IPS-18a (cell line): Measurements from ENCODE around the gene NDUFA7.
"Not testable (repeated sequence)": the region's sequence is repeated elsewhere in the genome, so short reads cannot be mapped to it uniquely, and the experiment has no call there.

Experiments used
- H3K27ac ChIP-seq: one replicate; pipeline ENCODE4 v1.5.1; 2013; ENCODE audit warnings: low read length
- H3K27me3 ChIP-seq: one replicate; pipeline ENCODE4 v1.6.1; 2013; ENCODE audit warnings: mild to moderate bottlenecking, low read length; ENCODE audit not compliant: control insufficient read depth, insufficient read depth
- H3K36me3 ChIP-seq: one replicate; pipeline ENCODE4 v1.6.1; 2013; ENCODE audit warnings: low read depth, low read length; ENCODE audit not compliant: control insufficient read depth
- H3K4me1 ChIP-seq: one replicate; pipeline ENCODE4 v1.6.1; 2013; ENCODE audit warnings: low read depth, low read length; ENCODE audit not compliant: control insufficient read depth
- H3K4me3 ChIP-seq: one replicate; pipeline ENCODE4 v1.5.1; 2013; ENCODE audit warnings: low read length
- H3K9ac ChIP-seq: one replicate; pipeline ENCODE4 v1.6.1; 2013; ENCODE audit warnings: mild to moderate bottlenecking, low read length, moderate library complexity
- H3K9me3 ChIP-seq: one replicate; pipeline ENCODE4 v1.6.1; 2013; ENCODE audit warnings: low read depth, low read length; ENCODE audit not compliant: control insufficient read depth

The NDUFA7 gene

DNA sequence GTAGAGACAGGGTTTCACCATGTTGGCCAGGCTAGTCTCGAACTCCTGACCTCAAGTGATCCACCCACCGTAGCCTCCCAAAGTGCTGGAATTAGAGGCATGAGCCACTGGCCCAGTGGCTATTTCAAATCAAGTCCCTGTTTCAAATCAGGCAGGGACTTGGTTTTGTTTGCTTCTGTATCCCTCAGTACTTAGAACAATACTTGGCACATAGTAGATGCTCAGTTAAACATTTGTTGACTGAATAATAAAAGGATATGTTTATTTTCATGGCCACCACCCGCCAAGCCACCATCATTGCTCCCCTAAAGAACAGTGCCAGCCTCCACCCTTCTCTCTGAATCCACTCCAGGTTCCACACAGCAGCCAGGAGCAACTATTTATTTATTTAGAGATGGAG, 4.3 kb upstream of the NDUFA7 start:
- no peaks in the 10 kb centered on the region for H3K27me3 ChIP-seq
- no peaks in the 10 kb centered on the region for H3K9me3 ChIP-seq
- no peak overlapping the region for H3K9ac ChIP-seq
- peaks cover 19% of the 10 kb centered on the region for H3K36me3 ChIP-seq
- no peak overlapping the region for H3K4me3 ChIP-seq
- peaks cover 3% of the 10 kb centered on the region for H3K4me1 ChIP-seq
- H3K27ac ChIP-seq: no peak overlapping the region

DNA sequence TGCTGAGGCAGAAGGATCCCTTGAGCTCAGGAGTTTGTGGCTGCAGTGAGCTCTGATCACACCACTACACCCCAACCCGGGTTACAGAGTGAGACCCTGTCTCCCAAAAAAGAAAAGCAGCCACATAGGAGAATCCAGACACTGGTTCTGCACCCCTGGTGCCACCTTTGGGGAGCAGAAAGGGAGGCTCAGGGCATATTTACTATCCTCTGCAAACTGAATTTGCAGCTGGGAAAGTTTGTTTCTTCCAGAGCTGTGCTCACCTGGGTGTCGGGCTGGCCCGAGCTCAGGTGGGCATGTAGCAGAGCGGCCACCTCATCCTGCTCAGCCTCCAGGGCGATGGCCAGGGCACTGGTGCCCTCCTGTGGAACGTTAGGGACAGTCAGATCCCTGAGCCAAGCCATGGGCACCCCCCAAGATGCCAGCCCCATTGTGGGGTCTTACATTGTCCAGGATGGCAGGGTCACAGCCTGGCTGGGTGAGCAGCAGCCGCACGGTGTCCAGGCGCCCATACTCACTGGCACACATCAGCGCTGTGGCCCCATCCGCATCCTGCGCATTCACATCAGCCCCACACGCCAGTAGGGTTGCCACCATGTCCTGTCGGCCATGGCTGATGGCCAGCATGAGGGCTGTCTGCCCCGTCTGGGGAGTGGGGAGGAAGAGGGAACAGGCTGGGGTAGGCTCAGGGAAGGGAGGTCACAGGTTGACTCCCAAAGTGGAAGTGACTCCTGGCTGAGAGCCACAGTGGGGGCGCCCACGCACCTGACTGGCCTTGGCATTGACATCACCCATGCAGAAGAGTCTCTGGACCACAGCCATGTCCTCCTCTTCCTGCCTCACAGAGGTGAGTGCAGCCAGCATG, 3.2 kb upstream of the NDUFA7 start:
- Histone ChIP-seq H3K36me3 (peaks cover 19% of the 10 kb centered on the region), H3K4me3 (no peak overlapping the region), H3K4me1 (peaks cover 6% of the 10 kb centered on the region), H3K27me3 (no peaks in the 10 kb centered on the region), H3K27ac (no peak overlapping the region), H3K9ac (no peak overlapping the region), H3K9me3 (no peaks in the 10 kb centered on the region)

DNA sequence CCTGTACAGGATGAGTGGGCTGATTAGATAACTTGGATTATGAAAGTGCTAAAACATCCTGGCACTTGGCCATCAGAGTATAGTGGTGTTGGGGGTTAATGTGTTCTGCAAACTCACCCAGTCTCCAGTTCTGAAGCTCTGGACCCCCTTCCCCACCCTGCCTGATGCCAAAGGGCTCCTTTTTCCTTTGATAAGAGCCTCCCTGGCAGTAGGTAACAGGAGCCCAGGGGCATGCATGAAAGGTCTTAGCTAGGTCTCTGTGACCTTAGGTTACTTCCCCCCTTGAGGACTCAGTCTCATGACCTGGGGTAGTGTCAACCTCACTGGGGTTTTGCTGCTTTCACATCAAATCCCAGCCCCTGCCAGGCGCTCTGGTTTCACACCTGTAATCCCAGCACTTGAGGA, 2.6 kb upstream of the NDUFA7 start:
- no peaks in the 10 kb centered on the region for H3K9me3 ChIP-seq
- H3K4me3 ChIP-seq: no peak overlapping the region
- H3K27ac ChIP-seq: no peak overlapping the region
- peaks cover 6% of the 10 kb centered on the region for H3K4me1 ChIP-seq
- H3K27me3 ChIP-seq: no peaks in the 10 kb centered on the region
- peaks cover 19% of the 10 kb centered on the region for H3K36me3 ChIP-seq
- no peak overlapping the region for H3K9ac ChIP-seq

DNA sequence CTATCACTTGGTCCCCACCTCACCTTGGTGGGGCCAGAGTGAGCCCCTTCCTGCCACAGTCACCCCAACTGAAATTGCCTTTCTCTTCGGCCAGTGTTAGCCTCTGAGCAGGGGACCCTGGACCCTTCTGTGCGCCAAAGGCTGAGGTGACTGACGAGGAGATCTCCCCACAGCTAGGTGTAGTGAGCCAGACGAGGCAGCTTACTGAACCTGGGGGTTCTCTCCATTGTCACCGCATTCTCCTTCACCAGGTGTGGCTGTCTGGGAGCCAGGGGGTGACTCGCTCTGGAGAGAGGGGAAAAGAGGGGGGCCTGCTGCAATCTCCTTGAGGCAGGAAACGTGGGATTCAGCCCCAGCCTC, 1.4 kb upstream of the NDUFA7 start:
- H3K27ac ChIP-seq: no peak overlapping the region
- H3K4me1 ChIP-seq: peaks cover 6% of the 10 kb centered on the region

DNA sequence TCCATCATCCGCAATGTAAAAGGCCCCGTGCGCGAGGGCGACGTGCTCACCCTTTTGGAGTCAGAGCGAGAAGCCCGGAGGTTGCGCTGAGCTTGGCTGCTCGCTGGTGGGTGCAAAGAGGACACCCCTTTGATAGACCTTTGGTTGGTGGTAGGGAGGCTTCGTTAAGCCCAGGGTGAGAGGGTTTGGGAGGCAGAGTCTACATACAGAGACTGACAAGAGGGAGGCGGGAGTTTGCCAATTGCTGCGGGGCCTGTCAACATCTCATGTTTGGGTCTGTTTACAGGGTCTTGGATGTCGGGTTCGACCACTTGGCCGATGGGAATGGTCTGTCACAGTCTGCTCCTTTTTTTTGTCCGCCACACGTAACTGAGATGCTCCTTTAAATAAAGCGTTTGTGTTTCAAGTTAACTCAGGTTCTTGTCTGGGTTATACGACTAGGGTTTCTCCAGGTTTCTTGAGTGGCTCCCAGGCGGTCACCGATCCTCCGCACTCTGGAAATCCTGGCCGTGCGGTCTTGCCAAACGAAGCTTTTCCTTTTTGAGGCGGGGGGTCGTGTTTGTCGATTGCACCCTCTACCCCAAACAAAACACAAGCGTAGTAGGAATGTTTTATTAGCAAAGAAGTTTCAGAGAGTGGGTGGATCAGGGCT, 937 bp upstream of the NDUFA7 start:
- H3K36me3 ChIP-seq: peaks cover 19% of the 10 kb centered on the region
- no peaks in the 10 kb centered on the region for H3K27me3 ChIP-seq
- H3K9me3 ChIP-seq: no peaks in the 10 kb centered on the region
- H3K27ac ChIP-seq: peak overlapping the region; percentile 83
- H3K9ac ChIP-seq: peak overlapping the region; percentile 99
- peak overlapping the region; percentile 99 for H3K4me3 ChIP-seq
- peaks cover 6% of the 10 kb centered on the region for H3K4me1 ChIP-seq

More for the DNA sequence above, 1.4 kb upstream of the NDUFA7 start:
- H3K9ac ChIP-seq: peak overlapping the region; percentile 99
- H3K4me3 ChIP-seq: peak overlapping the region; percentile 99
- H3K27me3 ChIP-seq: no peaks in the 10 kb centered on the region
- H3K9me3 ChIP-seq: no peaks in the 10 kb centered on the region
- H3K36me3 ChIP-seq: peaks cover 19% of the 10 kb centered on the region

DNA sequence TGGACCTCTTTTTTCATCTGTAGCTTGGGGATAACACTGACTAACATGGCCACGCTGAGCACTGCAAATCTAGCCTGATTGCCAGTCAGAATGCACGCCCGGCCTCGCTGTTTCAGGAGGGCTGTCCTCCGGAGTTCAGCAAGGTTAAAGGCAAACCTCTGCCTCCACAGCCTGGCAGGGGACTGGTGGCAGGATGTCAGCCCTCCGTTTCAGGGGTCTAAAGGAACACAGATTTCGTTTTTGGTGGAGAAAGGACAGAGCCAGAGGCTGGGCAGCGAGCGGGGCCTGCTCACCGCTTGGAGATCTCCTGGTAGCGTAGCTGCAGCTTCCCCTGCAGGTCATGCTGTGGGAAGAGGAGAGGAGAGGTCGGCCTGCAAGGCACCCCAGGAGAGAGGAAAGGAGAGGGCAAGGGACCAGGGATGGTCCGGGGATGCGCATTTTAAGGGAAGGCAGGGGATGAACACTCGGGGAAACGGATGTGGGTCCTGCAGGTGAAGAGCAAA, 560 bp downstream of the NDUFA7 start:
- H3K27ac ChIP-seq: peak overlapping the region; percentile 95
- peak overlapping the region; percentile 99 for H3K9ac ChIP-seq
- no peaks in the 10 kb centered on the region for H3K9me3 ChIP-seq
- peak overlapping the region; percentile 99 for H3K4me3 ChIP-seq
- H3K27me3 ChIP-seq: no peaks in the 10 kb centered on the region
- H3K4me1 ChIP-seq: peaks cover 9% of the 10 kb centered on the region
- peaks cover 20% of the 10 kb centered on the region for H3K36me3 ChIP-seq

DNA sequence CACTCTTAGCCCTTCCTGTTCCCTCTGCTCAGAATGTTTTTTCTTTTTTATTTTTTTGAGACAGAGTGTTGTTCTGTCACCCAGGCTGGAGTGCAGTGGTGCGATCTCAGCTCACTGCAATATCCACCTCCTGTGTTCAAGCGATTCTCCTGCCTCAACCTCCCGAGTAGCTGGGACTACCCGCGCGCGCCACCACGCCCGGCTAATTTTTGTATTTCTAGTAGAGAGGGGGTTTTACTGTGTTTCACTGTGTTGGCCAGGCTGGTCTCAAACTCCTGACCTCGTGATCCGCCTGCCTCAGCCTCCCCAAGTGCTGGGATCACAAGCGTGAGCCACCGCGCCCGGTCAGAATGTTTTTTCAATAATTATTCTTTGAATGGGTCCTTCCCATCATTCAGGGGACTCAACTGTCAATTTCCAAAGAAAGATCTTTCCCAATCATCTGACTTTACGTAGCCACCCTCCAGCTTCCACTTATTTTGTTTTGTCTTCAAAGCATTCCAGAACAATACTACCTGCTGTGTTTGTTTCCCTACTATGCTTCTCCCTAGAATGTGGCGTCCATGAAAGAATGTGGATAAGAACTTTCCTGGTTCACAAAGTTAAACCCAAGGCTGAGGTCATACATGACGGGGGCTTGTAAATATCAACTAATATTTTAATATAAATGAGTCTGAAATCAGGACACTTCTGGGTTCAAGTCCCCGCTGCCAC, 1.2 kb downstream of the NDUFA7 start:
- Histone ChIP-seq H3K36me3 (peaks cover 26% of the 10 kb centered on the region), H3K4me1 (peaks cover 9% of the 10 kb centered on the region), H3K4me3 (peak overlapping the region; percentile 99), H3K9me3 (no peaks in the 10 kb centered on the region), H3K9ac (peak overlapping the region; percentile 99), H3K27me3 (no peaks in the 10 kb centered on the region), H3K27ac (no peak overlapping the region)

DNA sequence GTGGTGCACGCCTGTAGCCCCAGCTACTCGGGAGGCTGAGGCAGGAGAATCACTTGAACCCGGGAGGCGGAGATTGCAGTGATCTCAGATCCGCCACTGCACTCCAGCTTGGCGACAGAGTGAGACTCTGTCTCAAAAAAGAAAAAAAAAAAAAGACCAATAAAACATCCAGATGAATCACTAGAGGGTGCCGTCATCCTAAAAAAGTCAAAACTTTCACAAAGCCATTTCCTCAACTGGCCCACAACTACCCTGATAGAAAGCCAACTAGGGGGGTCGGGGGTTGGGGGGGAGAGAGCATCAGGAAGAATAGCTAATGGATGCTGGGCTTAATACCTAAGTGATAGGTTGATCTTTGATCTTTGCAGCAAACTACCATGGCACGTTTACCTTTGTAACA, 2.3 kb downstream of the NDUFA7 start:
- H3K4me3 ChIP-seq, H3K9ac ChIP-seq, H3K27ac ChIP-seq, H3K27me3 ChIP-seq, H3K9me3 ChIP-seq, H3K4me1 ChIP-seq: not testable (repeated sequence)
- H3K36me3 ChIP-seq: peaks cover 28% of the 10 kb centered on the region

DNA sequence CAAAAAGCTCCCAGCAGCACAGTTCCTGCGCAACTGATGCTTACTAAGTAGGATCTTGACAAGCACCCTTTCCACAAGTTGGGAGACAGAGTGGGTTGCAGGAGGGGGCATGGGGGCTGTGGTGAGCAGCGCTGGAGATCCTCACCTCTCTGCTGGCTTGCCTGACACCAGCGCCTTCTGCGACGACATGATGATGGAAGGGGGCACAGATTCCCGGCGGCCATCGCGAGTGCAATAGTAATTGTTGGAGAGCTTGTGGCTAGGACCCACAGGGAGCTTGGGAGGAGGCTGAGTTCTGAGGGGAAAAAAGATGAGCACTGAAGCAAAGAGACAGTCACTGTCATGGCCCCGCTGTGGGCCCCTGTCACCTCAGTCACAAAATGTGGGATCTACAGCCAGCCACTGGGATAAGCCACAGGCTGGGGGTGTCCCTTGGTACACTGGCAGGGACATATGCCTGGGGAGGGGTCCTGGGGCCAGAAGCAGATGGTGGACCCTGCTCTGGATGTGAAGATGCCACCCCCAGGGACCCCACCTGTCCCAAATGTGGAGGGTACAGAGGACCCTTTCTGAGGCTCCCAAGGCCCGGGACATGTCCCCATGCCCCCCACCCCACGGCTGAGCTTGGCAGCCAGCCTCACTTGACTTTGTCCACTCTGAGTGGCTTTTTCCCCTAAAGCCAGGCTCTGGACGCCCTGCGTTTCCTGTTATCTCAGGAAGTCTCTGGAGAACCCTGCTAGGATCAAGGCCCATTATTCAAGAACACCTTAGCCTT, 4.6 kb downstream of the NDUFA7 start:
- H3K4me3 ChIP-seq: no peak overlapping the region
- no peaks in the 10 kb centered on the region for H3K27me3 ChIP-seq
- H3K9ac ChIP-seq: no peak overlapping the region
- no peaks in the 10 kb centered on the region for H3K9me3 ChIP-seq
- no peak overlapping the region for H3K27ac ChIP-seq
- peaks cover 6% of the 10 kb centered on the region for H3K4me1 ChIP-seq
- peaks cover 13% of the 10 kb centered on the region for H3K36me3 ChIP-seq

DNA sequence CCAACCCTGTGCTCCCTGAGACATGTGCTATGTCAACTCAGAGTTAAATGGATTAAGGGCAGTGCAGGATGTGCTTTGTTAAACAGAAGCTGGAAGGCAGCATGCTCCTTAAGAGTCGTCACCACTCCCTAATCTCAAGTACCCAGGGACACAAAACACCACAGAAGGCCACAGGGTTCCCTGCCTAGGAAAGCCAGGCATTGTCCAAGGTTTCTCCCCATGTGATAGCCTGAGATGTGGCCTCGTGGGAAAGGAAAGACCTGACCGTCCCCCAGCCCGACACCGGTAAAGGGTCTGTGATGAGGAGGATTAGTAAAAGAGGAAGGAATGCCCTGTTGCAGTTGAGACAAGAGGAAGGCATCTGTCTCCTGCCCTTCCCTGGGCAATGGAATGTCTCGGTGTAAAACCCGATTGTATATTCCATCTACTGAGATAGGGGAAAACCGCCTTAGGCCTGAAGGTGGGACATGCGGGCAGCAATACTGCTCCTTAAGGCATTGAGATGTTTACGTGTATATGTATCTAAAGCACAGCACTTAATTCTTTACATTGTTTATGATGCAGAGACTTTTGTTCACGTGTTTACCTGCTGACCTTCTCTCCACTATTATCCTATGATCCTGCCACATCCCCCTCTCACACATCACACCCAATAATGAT, 6.1 kb downstream of the NDUFA7 start:
- not testable (repeated sequence) for H3K9me3 ChIP-seq, H3K27me3 ChIP-seq, H3K4me1 ChIP-seq, H3K27ac ChIP-seq, H3K4me3 ChIP-seq, H3K9ac ChIP-seq
- peaks cover 23% of the 10 kb centered on the region for H3K36me3 ChIP-seq
